Activated CD4-positive, alpha-beta T cell treated with anti-CD3 and anti-CD28 coated beads, Interleukin-2, Interleukin-4, amounts not matched to agents 100 ng/mL and 50 ng/mL, durations not matched to agents 16 hours and 8 hours (primary cell): ENCODE measurements around the gene SACS.
A peak's percentile ranks its signal among the peaks of the same experiment; 100 is the strongest.

ENCODE experiments used
- DNase-seq: peaks from one replicate; pipeline ENCODE4 v3.0.0-alpha.2; 2020; ENCODE audit warnings: low spot score

The SACS gene, protein sequence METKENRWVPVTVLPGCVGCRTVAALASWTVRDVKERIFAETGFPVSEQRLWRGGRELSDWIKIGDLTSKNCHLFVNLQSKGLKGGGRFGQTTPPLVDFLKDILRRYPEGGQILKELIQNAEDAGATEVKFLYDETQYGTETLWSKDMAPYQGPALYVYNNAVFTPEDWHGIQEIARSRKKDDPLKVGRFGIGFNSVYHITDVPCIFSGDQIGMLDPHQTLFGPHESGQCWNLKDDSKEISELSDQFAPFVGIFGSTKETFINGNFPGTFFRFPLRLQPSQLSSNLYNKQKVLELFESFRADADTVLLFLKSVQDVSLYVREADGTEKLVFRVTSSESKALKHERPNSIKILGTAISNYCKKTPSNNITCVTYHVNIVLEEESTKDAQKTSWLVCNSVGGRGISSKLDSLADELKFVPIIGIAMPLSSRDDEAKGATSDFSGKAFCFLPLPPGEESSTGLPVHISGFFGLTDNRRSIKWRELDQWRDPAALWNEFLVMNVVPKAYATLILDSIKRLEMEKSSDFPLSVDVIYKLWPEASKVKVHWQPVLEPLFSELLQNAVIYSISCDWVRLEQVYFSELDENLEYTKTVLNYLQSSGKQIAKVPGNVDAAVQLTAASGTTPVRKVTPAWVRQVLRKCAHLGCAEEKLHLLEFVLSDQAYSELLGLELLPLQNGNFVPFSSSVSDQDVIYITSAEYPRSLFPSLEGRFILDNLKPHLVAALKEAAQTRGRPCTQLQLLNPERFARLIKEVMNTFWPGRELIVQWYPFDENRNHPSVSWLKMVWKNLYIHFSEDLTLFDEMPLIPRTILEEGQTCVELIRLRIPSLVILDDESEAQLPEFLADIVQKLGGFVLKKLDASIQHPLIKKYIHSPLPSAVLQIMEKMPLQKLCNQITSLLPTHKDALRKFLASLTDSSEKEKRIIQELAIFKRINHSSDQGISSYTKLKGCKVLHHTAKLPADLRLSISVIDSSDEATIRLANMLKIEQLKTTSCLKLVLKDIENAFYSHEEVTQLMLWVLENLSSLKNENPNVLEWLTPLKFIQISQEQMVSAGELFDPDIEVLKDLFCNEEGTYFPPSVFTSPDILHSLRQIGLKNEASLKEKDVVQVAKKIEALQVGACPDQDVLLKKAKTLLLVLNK (N-terminal part only)

GRCh38 chr13:23433171-23434153 lies at the start of gene SACS:
Gene SACS (minus strand): TSS chr13:23433702. CDS start chr13:23411239, 22,463 bp downstream.
- DNase-seq = no peak

DNA sequence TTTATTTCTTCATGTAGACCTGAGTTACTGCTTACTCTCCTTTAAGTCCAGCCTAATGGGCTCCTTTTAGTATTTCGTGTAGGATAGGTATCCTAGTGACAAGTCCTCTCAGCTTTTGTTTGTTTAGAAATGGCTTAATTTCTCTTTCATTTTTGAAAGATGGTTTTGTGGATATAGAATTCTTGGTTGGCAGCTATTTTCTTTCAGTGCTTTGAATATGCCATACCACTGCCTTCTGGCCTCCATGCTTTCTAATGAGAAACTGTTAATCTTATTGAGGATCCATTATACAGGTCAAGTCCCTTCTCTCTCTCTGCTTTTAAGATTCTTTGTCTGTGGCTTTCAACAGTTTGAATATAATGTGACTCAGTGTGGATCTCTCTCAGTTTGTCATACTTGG lies 46.8 kb upstream of the SACS start:
- DNase-seq = no peak

DNA sequence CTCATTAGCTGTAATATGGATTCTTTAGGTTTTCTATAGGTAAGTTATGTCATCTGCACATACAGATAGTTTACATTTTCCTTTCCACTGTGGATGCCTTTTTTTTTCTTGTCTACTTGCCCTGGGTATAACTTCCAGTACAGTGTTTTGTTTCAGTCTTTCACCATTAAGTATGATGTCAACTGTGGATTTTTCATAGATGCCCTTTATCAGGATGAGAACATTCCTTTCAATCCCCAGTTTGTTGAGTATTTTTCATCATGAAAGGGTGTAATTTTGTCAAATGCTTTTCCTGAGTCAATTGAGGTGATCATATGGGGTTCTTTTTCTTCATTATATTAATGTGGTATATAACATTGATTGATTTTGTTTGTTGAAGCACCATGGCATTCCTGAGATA lies 43.6 kb upstream of the SACS start:
- no peak for DNase-seq

GRCh38 chr13:23473221-23473620 lies 39.7 kb upstream of the SACS start:
- no peak for DNase-seq

- DNase-seq = no peak
These were observed 38.7 kb upstream of the SACS start for GRCh38 chr13:23472189-23472588.

- DNase-seq = no peak
These were observed 37.5 kb upstream of the SACS start for GRCh38 chr13:23470790-23471614.

DNA sequence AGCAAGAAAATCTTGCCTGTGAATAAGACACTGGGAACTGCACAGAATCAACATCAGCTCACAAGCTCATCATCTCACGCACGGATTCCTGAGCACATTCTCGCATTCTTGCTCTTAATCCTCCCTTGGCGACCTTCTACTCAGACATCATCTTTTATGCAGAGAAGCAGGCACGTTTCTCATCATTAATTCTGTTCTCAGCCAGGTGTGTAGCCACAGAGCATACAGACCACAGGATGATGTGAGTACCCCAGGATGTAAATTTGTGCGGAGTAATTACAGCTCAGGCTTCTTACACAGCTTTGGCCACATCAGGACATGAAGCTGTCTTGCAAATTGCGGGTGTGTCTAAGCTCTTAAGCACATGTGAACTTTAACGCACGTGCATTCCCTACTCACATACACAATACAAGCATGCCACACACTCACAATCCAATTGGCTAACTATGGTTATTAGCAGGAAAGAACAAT lies 36.5 kb upstream of the SACS start:
- no peak for DNase-seq

DNA sequence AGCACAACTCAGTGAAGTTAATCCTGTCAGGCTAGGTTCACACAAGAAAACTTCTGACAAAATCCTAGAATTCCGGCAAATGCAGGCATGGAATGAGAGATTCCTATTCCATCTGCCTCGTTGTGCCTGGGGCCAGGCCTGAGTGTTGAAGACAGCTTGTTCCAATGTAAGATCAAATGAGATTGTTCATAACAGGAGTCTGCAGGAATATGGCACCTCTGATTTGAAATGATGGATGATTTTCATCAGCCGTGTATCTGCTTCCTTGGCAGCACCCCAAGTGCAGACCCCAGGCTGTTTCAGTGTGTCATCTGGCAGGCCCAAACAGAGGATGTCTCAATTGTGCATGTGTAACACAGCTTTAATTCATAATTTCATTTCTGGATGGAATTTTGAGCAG lies 35.3 kb upstream of the SACS start:
- DNase-seq = no peak

DNA sequence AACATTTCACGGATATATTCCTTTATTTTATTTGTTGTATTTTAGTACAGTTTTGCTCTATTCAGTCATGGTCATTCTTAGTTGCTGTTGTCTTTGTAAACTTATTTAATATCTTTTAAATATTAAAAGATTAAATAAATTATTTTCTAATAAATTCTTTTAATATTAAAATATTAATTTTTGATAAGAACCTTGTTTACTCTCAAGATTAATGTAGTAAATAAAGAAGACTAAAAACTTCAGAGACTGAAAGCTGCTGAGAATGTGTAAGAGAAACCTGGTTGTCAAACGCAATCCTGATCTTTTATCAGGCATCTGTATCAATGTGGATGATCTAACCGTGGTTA lies 34.4 kb upstream of the SACS start:
- DNase-seq = no peak

GRCh38 chr13:23467048-23467931 lies 33.8 kb upstream of the SACS start:
- DNase-seq = no peak

DNA sequence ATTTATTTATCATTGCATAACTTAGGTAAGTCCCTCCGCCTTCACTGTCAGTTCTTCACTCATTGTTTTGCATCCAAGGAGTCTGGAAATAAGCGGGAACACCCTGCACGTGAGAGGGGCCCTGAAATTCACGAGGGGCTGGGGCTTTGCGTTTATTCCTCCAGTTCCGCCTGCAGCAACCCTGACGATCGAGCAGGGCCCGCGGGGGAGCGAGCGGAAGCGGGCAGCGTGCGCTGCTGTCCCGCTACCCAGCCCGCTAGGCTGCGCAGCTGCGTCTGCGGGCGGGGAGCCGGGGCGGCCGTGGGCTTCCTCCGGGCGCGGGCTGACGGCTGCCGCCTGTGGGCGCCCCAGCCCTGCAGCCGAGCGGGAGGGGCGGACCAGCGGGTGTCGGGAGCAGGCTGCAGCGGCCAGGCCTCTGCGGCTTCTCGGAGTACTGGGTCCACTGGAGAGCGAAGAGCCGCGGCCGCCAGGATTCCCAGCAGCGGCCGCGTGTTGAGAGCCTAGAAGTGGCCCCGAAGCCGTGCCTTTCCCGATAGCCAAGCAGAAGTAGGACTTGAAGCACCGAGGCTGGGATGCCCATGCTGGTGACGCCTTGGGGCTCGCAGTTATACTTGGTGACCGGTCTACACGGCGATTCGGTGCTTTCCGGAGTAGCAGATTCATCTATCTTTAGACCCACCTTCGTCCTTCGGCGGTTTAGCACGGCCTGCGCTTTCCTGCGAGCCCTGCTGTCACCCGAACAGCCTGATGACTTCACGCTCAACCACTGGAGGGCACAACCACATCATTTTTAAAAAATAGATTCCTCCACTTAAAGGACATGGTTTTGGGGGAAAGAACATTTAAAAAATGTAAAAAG lies 32.9 kb upstream of the SACS start:
- peak; percentile 69 for DNase-seq

- no peak for DNase-seq
These were observed 30.2 kb upstream of the SACS start for GRCh38 chr13:23463661-23464060.

DNA sequence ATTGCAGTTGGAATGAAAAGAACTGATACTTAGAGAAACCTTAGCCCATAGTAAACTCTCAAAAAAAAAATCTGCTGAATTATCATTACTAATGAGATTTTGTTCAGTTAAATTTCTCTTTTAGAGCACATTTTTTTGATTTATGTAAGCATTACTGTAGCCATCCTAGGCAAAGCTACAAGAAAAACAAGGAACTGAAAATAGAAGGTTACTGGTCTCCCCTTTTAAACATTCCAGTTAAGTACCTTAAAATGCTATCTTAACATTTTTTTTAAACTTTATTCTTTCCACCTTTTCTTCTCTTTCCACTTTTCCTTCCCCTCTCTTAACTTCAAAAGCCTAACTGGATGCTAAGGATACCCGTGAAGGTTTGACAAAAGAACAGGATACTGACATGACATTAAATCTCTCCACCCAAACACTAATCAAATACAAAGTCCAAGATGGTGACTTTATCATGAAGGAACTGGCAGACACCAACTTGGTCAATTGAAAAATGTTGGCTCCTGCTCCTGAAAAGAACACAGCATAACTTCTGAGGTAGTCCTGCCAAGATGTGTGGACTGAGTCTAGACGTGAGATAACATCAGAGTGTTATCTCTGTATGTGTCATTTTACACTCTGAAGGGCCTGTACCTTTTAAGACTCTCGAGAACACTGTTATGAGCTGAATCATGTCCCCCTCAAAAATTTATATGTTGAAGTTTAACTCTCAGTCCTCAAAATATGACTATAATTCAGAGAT lies 29.5 kb upstream of the SACS start:
- peak; percentile 28 for DNase-seq

GRCh38 chr13:23461544-23461943 lies 28.0 kb upstream of the SACS start:
- no peak for DNase-seq

DNA sequence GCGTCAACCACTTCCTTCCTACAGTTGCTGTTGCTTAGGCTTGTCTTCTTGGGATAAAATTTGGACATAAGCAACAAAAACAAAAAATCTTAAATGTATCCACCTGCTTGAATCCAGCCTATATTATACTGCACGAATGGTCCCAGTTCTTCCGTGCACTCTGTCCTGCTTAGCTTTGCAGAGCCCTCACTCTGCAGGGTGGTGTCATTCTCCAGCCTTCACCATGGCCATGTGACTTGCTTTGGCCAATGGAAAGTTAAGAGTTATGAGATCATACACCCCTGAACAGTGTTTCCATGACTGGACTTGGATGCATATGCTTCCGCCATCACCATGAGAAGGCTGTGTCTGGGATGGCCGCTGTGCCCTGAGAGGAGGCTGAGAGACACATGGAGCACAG lies 27.4 kb upstream of the SACS start:
- DNase-seq = no peak

- DNase-seq = no peak
These were observed 26.8 kb upstream of the SACS start for GRCh38 chr13:23460309-23460708.

DNA sequence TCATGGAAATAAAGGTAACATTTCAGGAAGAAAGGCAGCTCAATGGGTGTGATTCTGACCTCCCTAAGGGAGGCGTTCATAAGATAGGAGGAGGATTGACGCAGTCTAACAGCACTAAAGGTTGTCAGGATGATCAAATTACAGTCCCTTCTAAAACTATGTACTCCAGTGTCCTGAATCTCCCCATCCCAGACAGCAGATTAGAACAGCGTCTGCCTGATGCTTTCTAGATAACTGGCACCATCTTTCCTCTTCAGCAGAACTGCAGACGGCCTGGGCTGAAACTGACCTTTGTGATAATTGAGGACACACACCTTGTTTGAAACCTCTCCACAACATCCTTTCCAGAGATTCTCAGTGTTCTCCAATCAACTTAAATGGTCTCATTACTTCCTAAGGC lies 25.5 kb upstream of the SACS start:
- DNase-seq = no peak
